HFFc6 (cell line): ENCODE results near the gene TSPOAP1. TPM values are rescaled to one million over a fixed set of nuclear protein-coding genes. Genes with fewer than 3 reads are reported as not detected.
A peak's percentile ranks its signal among the peaks of the same experiment; 100 is the strongest.

Experiments
- DNase-seq: peaks from one replicate; pipeline ENCODE4 v3.0.0-alpha.2; 2018
- H3K27ac Mint-ChIP-seq: 2 replicates; pipeline ENCODE4 v1.8.0; 2020; ENCODE audit warnings: mild to moderate bottlenecking, mixed read lengths
- H3K27me3 Mint-ChIP-seq: 2 replicates; pipeline ENCODE4 v1.8.0; 2021; ENCODE audit warnings: mild to moderate bottlenecking, moderate library complexity, mixed read lengths; ENCODE audit not compliant: insufficient read depth
- H3K36me3 Mint-ChIP-seq: 2 replicates; pipeline ENCODE4 v1.8.0; 2021; ENCODE audit warnings: low read depth, mixed read lengths
- H3K4me1 Mint-ChIP-seq: 2 replicates; pipeline ENCODE4 v1.8.0; 2020; ENCODE audit warnings: low read depth, mixed read lengths
- H3K4me3 Mint-ChIP-seq: 2 replicates; pipeline ENCODE4 v1.8.0; 2020; ENCODE audit warnings: mild to moderate bottlenecking, moderate library complexity, mixed read lengths
- H3K9me3 Mint-ChIP-seq: 2 replicates; pipeline ENCODE4 v1.8.0; 2020; ENCODE audit warnings: mild to moderate bottlenecking, mixed read lengths
- CTCF ChIP-seq: fragments of 200-600 bp; sonication (generic); IDR thresholded peaks from 2 replicates; pipeline ENCODE4 v1.5.0; 2021; ENCODE audit warnings: antibody characterized with exemption, mild to moderate bottlenecking
- total RNA-seq, 6 experiments: library from RNA; stranded (reverse); fragmentation: NEBNext Ultra II Directional; extraction: Animal tissue kit (Norgen Biotek cat#: 25700); gene quantifications; 2 replicates in 1 of 6; 3 replicates in 5 of 6; pipeline ENCODE4 v1.2.3, GENCODE V29; 2021

TSPOAP1 gene
- total RNA-seq, 6 experiments from 2014 or later, result 0.50 to 1.8 (median 1.3) TPM

- TF ChIP-seq CTCF, result no peak
- no peak for DNase-seq
- Mint-ChIP-seq H3K4me1 (peaks cover 21% of the 10 kb centered on the region), H3K36me3 (peaks cover 27% of the 10 kb centered on the region), H3K27me3 (peaks cover 4% of the 10 kb centered on the region; the same call in 1 of the 2 replicates), H3K4me3 (peak overlapping the region; percentile 99), H3K27ac (peak overlapping the region; percentile 80), H3K9me3 (no peaks in the 10 kb centered on the region)
These were observed 24.8 kb upstream of the TSPOAP1 start for GRCh38 chr17:58353389-58353825.

GRCh38 chr17:58352596-58353388 is 24.2 kb upstream of the TSPOAP1 start:
- TF ChIP-seq CTCF, result no peak
- Mint-ChIP-seq H3K4me3 (peak overlapping the region; percentile 99), H3K36me3 (peaks cover 31% of the 10 kb centered on the region), H3K27me3 (peaks cover 4% of the 10 kb centered on the region; the same call in 1 of the 2 replicates), H3K4me1 (peaks cover 21% of the 10 kb centered on the region), H3K9me3 (no peaks in the 10 kb centered on the region), H3K27ac (peak overlapping the region; percentile 80)
- peak; percentile 35 for DNase-seq

GRCh38 chr17:58351831-58352595 is 23.4 kb upstream of the TSPOAP1 start, which contains the start of gene SUPT4H1:
TSS of gene SUPT4H1 (minus strand) at chr17:58352201. CDS start at chr17:58352135, 66 bp downstream.
- Mint-ChIP-seq H3K27ac (peak within 1 kb of the TSS; percentile 91), H3K4me1 (peaks cover 21% of the 10 kb centered on the region), H3K9me3 (no peaks in the 10 kb centered on the region), H3K27me3 (peaks cover 4% of the 10 kb centered on the region; the same call in 1 of the 2 replicates), H3K36me3 (peaks cover 38% of the 10 kb centered on the region), H3K4me3 (peak within 1 kb of the TSS; percentile 99)
- TF ChIP-seq CTCF, result no peak
- peak; percentile 87 for DNase-seq

GRCh38 chr17:58351182-58351581 is 22.6 kb upstream of the TSPOAP1 start:
- no peak for DNase-seq
- Mint-ChIP-seq H3K27ac (peak overlapping the region; percentile 91), H3K36me3 (peaks cover 44% of the 10 kb centered on the region), H3K27me3 (peaks cover 1% of the 10 kb centered on the region; the same call in 1 of the 2 replicates), H3K4me3 (peak overlapping the region; percentile 99), H3K9me3 (no peaks in the 10 kb centered on the region), H3K4me1 (peaks cover 21% of the 10 kb centered on the region)
- TF ChIP-seq CTCF, result no peak

- Mint-ChIP-seq H3K27me3 (peaks cover 1% of the 10 kb centered on the region; the same call in 1 of the 2 replicates), H3K36me3 (peaks cover 57% of the 10 kb centered on the region), H3K27ac (no peak overlapping the region), H3K9me3 (no peaks in the 10 kb centered on the region), H3K4me3 (no peak overlapping the region), H3K4me1 (peaks cover 17% of the 10 kb centered on the region)
- no peak for DNase-seq
- no peak for TF ChIP-seq CTCF
These were observed 19.4 kb upstream of the TSPOAP1 start for GRCh38 chr17:58348038-58348437.
